ENCODE data around the gene NFATC1. TPM values are rescaled to one million over a fixed set of nuclear protein-coding genes. Genes with fewer than 3 reads are reported as not detected.
A peak's percentile ranks its signal among the peaks of the same experiment; 100 is the strongest.

NFATC1 gene
- total RNA-seq, 1 donor from 2014 or later, result 7.1 TPM

- no peak overlapping the region for H3K4me3 Mint-ChIP-seq (ENCODE audit: unreplicated experiment)
- TF ChIP-seq CTCF (IDR thresholded peaks at IDR 0.05), result no peak
- peaks cover 24% of the 10 kb centered on the region for H3K27me3 Mint-ChIP-seq (ENCODE audit: low read depth)
- H3K36me3 Mint-ChIP-seq (ENCODE audit: low read depth), result peaks cover 5% of the 10 kb centered on the region
- no peak overlapping the region for H3K27ac Mint-ChIP-seq (ENCODE audit: unreplicated experiment)
- no peaks in the 10 kb centered on the region for H3K4me1 Mint-ChIP-seq (ENCODE audit: low read depth)
- DNase-seq (ENCODE audit: low spot score), result peak; percentile 85
- H3K9me3 Mint-ChIP-seq (ENCODE audit: low read depth), result no peaks in the 10 kb centered on the region
These were observed 147.4 kb downstream of the NFATC1 start for GRCh38 chr18:79542876-79543750.

- no peak for TF ChIP-seq CTCF (IDR thresholded peaks at IDR 0.05)
- Mint-ChIP-seq H3K27me3 (ENCODE audit: low read depth) (peaks cover 23% of the 10 kb centered on the region), H3K4me3 (ENCODE audit: unreplicated experiment) (no peak overlapping the region)
These were observed 148.2 kb downstream of the NFATC1 start for GRCh38 chr18:79543861-79544385.

GRCh38 chr18:79544386-79544963 is 148.7 kb downstream of the NFATC1 start:
- no peaks in the 10 kb centered on the region for H3K9me3 Mint-ChIP-seq (ENCODE audit: low read depth)
- no peaks in the 10 kb centered on the region for H3K36me3 Mint-ChIP-seq (ENCODE audit: low read depth)
- DNase-seq (ENCODE audit: low spot score), result peak; percentile 75

More at GRCh38 chr18:79543861-79544385, 148.2 kb downstream of the NFATC1 start:
- H3K36me3 Mint-ChIP-seq (ENCODE audit: low read depth), result peaks cover 2% of the 10 kb centered on the region
- no peak overlapping the region for H3K27ac Mint-ChIP-seq (ENCODE audit: unreplicated experiment)
- peak; percentile 92 for DNase-seq (ENCODE audit: low spot score)
- no peaks in the 10 kb centered on the region for H3K4me1 Mint-ChIP-seq (ENCODE audit: low read depth)
- no peaks in the 10 kb centered on the region for H3K9me3 Mint-ChIP-seq (ENCODE audit: low read depth)

GRCh38 chr18:79545255-79545654 is 149.5 kb downstream of the NFATC1 start:
- H3K27ac Mint-ChIP-seq (ENCODE audit: unreplicated experiment), result no peak overlapping the region
- no peak for TF ChIP-seq CTCF (IDR thresholded peaks at IDR 0.05)
- H3K36me3 Mint-ChIP-seq (ENCODE audit: low read depth), result no peaks in the 10 kb centered on the region

More at GRCh38 chr18:79544386-79544963, 148.7 kb downstream of the NFATC1 start:
- no peaks in the 10 kb centered on the region for H3K4me1 Mint-ChIP-seq (ENCODE audit: low read depth)
- no peak overlapping the region for H3K27ac Mint-ChIP-seq (ENCODE audit: unreplicated experiment)
- no peak for TF ChIP-seq CTCF (IDR thresholded peaks at IDR 0.05)
- peaks cover 17% of the 10 kb centered on the region for H3K27me3 Mint-ChIP-seq (ENCODE audit: low read depth)
- H3K4me3 Mint-ChIP-seq (ENCODE audit: unreplicated experiment), result no peak overlapping the region

GRCh38 chr18:79545736-79546171 is 150.0 kb downstream of the NFATC1 start:
- H3K9me3 Mint-ChIP-seq (ENCODE audit: low read depth), result no peaks in the 10 kb centered on the region
- no peak for TF ChIP-seq CTCF (IDR thresholded peaks at IDR 0.05)
- no peaks in the 10 kb centered on the region for H3K4me1 Mint-ChIP-seq (ENCODE audit: low read depth)
- no peaks in the 10 kb centered on the region for H3K36me3 Mint-ChIP-seq (ENCODE audit: low read depth)
- no peak overlapping the region for H3K27ac Mint-ChIP-seq (ENCODE audit: unreplicated experiment)
- peaks cover 7% of the 10 kb centered on the region for H3K27me3 Mint-ChIP-seq (ENCODE audit: low read depth)
- H3K4me3 Mint-ChIP-seq (ENCODE audit: unreplicated experiment), result no peak overlapping the region
- DNase-seq (ENCODE audit: low spot score), result peak; percentile 86

More at GRCh38 chr18:79545255-79545654, 149.5 kb downstream of the NFATC1 start:
- Mint-ChIP-seq H3K4me3 (ENCODE audit: unreplicated experiment) (no peak overlapping the region), H3K4me1 (ENCODE audit: low read depth) (no peaks in the 10 kb centered on the region), H3K9me3 (ENCODE audit: low read depth) (no peaks in the 10 kb centered on the region), H3K27me3 (ENCODE audit: low read depth) (peaks cover 12% of the 10 kb centered on the region)
- peak; percentile 72 for DNase-seq (ENCODE audit: low spot score)

Measured in chondrocyte (in vitro differentiated cells).